CD14-positive monocyte (primary cell): ENCODE data around the gene TRPM6. TPM values are rescaled to one million over a fixed set of nuclear protein-coding genes. Genes with fewer than 3 reads are reported as not detected.
"Not testable (repeated sequence)": the region's sequence is repeated elsewhere in the genome, so short reads cannot be mapped to it uniquely, and the experiment has no call there.

ENCODE experiments used
- DNase-seq, 3 donors: peaks; one replicate each; pipeline ENCODE4 v3.0.0-alpha.2; 2011 to 2022
- H2AFZ ChIP-seq: 2 replicates; pipeline ENCODE4 v1.6.0; 2012; ENCODE audit warnings: mild to moderate bottlenecking, low read depth, low read length, inconsistent platforms; ENCODE audit not compliant: insufficient read depth, poor library complexity, severe bottlenecking
- H3K27ac ChIP-seq, 2 donors: 1 replicate in 1 of 2; 2 replicates in 1 of 2; pipeline ENCODE4 v1.5.1; 2012 to 2013; ENCODE audit warnings: low read length in 2 of 2, control low read depth in 1 of 2, inconsistent platforms in 1 of 2, low read depth in 1 of 2, mild to moderate bottlenecking in 1 of 2
- H3K27me3 ChIP-seq, 2 donors: one replicate each; pipeline versions ENCODE4 v1.6.0 to v1.6.1; 2011 to 2013; ENCODE audit warnings: low read length in 2 of 2; ENCODE audit not compliant: control insufficient read depth in 2 of 2, insufficient read depth in 2 of 2
- H3K36me3 ChIP-seq, 2 donors: replicated peaks in 1 of 2; 1 replicate in 1 of 2; 2 replicates in 1 of 2; pipeline versions ENCODE4 v1.5.1 to v1.6.1; 2012 to 2013; ENCODE audit warnings: low read length in 2 of 2, control low read depth in 1 of 2, inconsistent platforms in 1 of 2, mild to moderate bottlenecking in 1 of 2; ENCODE audit not compliant: insufficient read depth in 2 of 2, control insufficient read depth in 1 of 2
- H3K4me1 ChIP-seq, 2 donors: 1 replicate in 1 of 2; 2 replicates in 1 of 2; pipeline versions ENCODE4 v1.5.1 to v1.6.1; 2012 to 2013; ENCODE audit warnings: low read length in 2 of 2, control low read depth in 1 of 2, inconsistent platforms in 1 of 2, mild to moderate bottlenecking in 1 of 2, moderate library complexity in 1 of 2; ENCODE audit not compliant: insufficient read depth in 2 of 2, control insufficient read depth in 1 of 2
- H3K4me2 ChIP-seq: replicated peaks from 2 replicates; pipeline ENCODE3; 2012; ENCODE audit warnings: low read length, moderate library complexity, mild to moderate bottlenecking; ENCODE audit not compliant: poor library complexity, severe bottlenecking; ENCODE audit errors: extremely low read depth
- H3K4me3 ChIP-seq, 3 experiments: fragments of 200-600 bp in 1 of 3; sonication (generic) in 1 of 3; replicated peaks in 1 of 3; 1 replicate in 2 of 3; 2 replicates in 1 of 3; pipeline ENCODE4 v1.5.1; 2011 to 2013; ENCODE audit warnings: low read length in 3 of 3, mild to moderate bottlenecking in 3 of 3, control low read depth in 2 of 3, low read depth in 2 of 3, inconsistent platforms in 1 of 3, moderate library complexity in 1 of 3
- H3K79me2 ChIP-seq: 2 replicates; pipeline ENCODE4 v1.6.0; 2012; ENCODE audit warnings: mild to moderate bottlenecking, control low read depth, inconsistent platforms, low read length, moderate library complexity; ENCODE audit not compliant: insufficient read depth
- H3K9ac ChIP-seq: 2 replicates; pipeline ENCODE4 v1.6.0; 2017; ENCODE audit warnings: low read length, mild to moderate bottlenecking; ENCODE audit not compliant: insufficient read depth, poor library complexity, severe bottlenecking
- H3K9me3 ChIP-seq, 2 donors: replicated peaks in 1 of 2; 1 replicate in 1 of 2; 2 replicates in 1 of 2; pipeline versions ENCODE4 v1.5.1 to v1.6.1; 2012 to 2013; ENCODE audit warnings: low read length in 2 of 2, control low read depth in 1 of 2; ENCODE audit not compliant: control insufficient read depth in 1 of 2, insufficient read depth in 1 of 2
- H4K20me1 ChIP-seq: 2 replicates; pipeline ENCODE4 v1.6.0; 2012; ENCODE audit warnings: mild to moderate bottlenecking, low read length, control low read depth, moderate library complexity; ENCODE audit not compliant: insufficient read depth
- H3K27ac Mint-ChIP-seq, 7 donors: one replicate each; pipeline ENCODE4 v1.8.0; 2020; ENCODE audit warnings: mild to moderate bottlenecking in 7 of 7, mixed read lengths in 7 of 7, moderate library complexity in 6 of 7, inconsistent platforms in 2 of 7
- H3K27me3 Mint-ChIP-seq, 3 donors: one replicate each; pipeline ENCODE4 v1.8.0; 2021 to 2022; ENCODE audit warnings: low read depth in 3 of 3, mild to moderate bottlenecking in 3 of 3, mixed read lengths in 3 of 3, moderate library complexity in 3 of 3, inconsistent platforms in 1 of 3
- H3K36me3 Mint-ChIP-seq, 2 donors: one replicate each; pipeline ENCODE4 v1.8.0; 2020; ENCODE audit warnings: mixed read lengths in 2 of 2, inconsistent platforms in 1 of 2, mild to moderate bottlenecking in 1 of 2
- H3K4me1 Mint-ChIP-seq: one replicate; pipeline ENCODE4 v1.8.0; 2020; ENCODE audit warnings: mild to moderate bottlenecking, mixed read lengths
- H3K4me3 Mint-ChIP-seq, 2 donors: one replicate each; pipeline ENCODE4 v1.8.0; 2020; ENCODE audit warnings: mild to moderate bottlenecking in 2 of 2, mixed read lengths in 2 of 2, moderate library complexity in 1 of 2
- H3K9me3 Mint-ChIP-seq, 7 donors: one replicate each; pipeline ENCODE4 v1.8.0; 2020 to 2022; ENCODE audit warnings: mixed read lengths in 7 of 7, mild to moderate bottlenecking in 6 of 7, moderate library complexity in 6 of 7, inconsistent platforms in 2 of 7
- CTCF ChIP-seq: fragments of 200-600 bp; IDR thresholded peaks from one replicate; pipeline ENCODE4 v1.8.0; 2022; ENCODE audit warnings: antibody characterized with exemption, mild to moderate bottlenecking
- WGBS: methylation state at CpG from one replicate; pipeline ENCODE4 v1.1.5; 2013; ENCODE audit warnings: missing lambda C conversion rate; ENCODE audit not compliant: insufficient coverage; 5-methylcytosine and 5-hydroxymethylcytosine counted together
- intact Hi-C, 2 donors: fragments of 100-400 bp; cut with micrococcal nuclease; formaldehyde crosslinking; loops; one replicate each; pipeline versions ENCODE4 v1.15.0 to v1.15.1; 2023
- polyA plus RNA-seq, 3 donors: library from polyadenylated mRNA; depleted of rRNA in 1 of 3; unstranded in 2 of 3; stranded (reverse) in 1 of 3; fragments of 300-500 nt in 2 of 3; fragments of >200 nt in 1 of 3; fragmentation: Illumina TruSeq in 2 of 3; gene quantifications; 1 replicate in 2 of 3; 2 replicates in 1 of 3; pipeline ENCODE4 v1.2.3, GENCODE V29; 2012 to 2021

The TRPM6 gene
- polyA plus RNA-seq, 3 donors, result not detected

DNA sequence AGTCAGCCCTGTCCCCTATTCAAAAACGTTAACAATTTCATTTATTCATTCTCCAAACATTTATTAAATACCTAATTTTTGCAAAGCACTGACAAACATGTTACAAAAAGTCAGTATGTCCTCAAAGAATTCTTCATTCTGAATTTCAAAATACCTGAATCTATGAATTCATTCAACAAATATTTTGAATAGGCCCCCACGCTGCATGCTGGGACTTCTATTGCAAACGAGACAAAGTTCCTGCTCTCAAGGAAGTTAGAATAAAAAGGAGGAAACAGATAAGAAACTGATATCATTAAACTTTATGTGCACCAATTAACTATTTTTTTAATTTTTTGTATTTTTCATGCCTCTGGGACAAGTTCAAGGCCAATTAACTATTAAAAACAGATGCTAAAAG lies 26.6 kb downstream of the TRPM6 start:
- no peak for TF ChIP-seq CTCF
- Histone ChIP-seq H3K36me3 (no peaks in the 10 kb centered on the region), H3K4me1 (no peaks in the 10 kb centered on the region), H3K27ac (no peak overlapping the region), H3K79me2 (no peaks in the 10 kb centered on the region), H3K4me2 (no peak overlapping the region), H3K9ac (no peak overlapping the region), H2AFZ (no peak overlapping the region), H3K4me3 (no peak overlapping the region), H3K27me3 (no peaks in the 10 kb centered on the region), H4K20me1 (no peaks in the 10 kb centered on the region), H3K9me3 (no peaks in the 10 kb centered on the region)
- WGBS, result 33% methylated on average over 1 of the region's 3 CpGs
- Mint-ChIP-seq H3K4me3 (no peak overlapping the region), H3K4me1 (peaks cover 12% of the 10 kb centered on the region), H3K27me3 (peaks cover 0 to 6% (median 1%) of the 10 kb centered on the region in 3 donors), H3K27ac (no peak overlapping the region), H3K36me3 (no peaks in the 10 kb centered on the region), H3K9me3 (no peaks in the 10 kb centered on the region)
- intact Hi-C loops, result no loop called here
- DNase-seq, result no peak

- not testable (repeated sequence) for H4K20me1 ChIP-seq, H3K9me3 Mint-ChIP-seq
- no CpG with 5 or more reads among the region's 5 CpGs for WGBS
Observed at GRCh38 chr9:74860247-74860646, 27.5 kb downstream of the TRPM6 start.

More at GRCh38 chr9:74860247-74860646, 27.5 kb downstream of the TRPM6 start:
- H3K4me3 ChIP-seq, H3K27me3 ChIP-seq, H3K4me2 ChIP-seq, H3K36me3 Mint-ChIP-seq, H3K4me3 Mint-ChIP-seq, H3K36me3 ChIP-seq, H3K4me1 ChIP-seq, H3K4me1 Mint-ChIP-seq, DNase-seq, intact Hi-C loops, H3K9ac ChIP-seq, H3K27me3 Mint-ChIP-seq, H3K27ac ChIP-seq, H3K9me3 ChIP-seq, H2AFZ ChIP-seq, H3K79me2 ChIP-seq: not testable (repeated sequence)
- H3K27ac Mint-ChIP-seq, result peak overlapping the region in 1 of 7 donors; percentile 62
